HG03469 (cell line): ENCODE data around the gene DPT.
"Not testable (repeated sequence)": the region's sequence is repeated elsewhere in the genome, so short reads cannot be mapped to it uniquely, and the experiment has no call there.

Experiments
- ATAC-seq: cut with Tn5 transposase; IDR thresholded peaks from one replicate; pipeline ENCODE4 v1.9.1; 2021; ENCODE audit warnings: mild to moderate bottlenecking, moderate library complexity, moderate number of reproducible peaks; ENCODE audit not compliant: unreplicated experiment

The DPT gene

GRCh38 chr1:168728473-168729404, at the start of gene DPT:
DPT (minus strand) TSS chr1:168729206; CDS start chr1:168729174, 32 bp downstream.
- ATAC-seq, result no peak

- no peak for ATAC-seq
Measured at GRCh38 chr1:168775366-168775765, 46.4 kb upstream of the DPT start.

- no peak for ATAC-seq
Measured at GRCh38 chr1:168774241-168774640, 45.2 kb upstream of the DPT start.

GRCh38 chr1:168772428-168773060, 43.5 kb upstream of the DPT start:
- ATAC-seq, result no peak

GRCh38 chr1:168771104-168771630, 42.2 kb upstream of the DPT start:
- no peak for ATAC-seq

- not testable (repeated sequence) for ATAC-seq
Measured at GRCh38 chr1:168769893-168770292, 40.9 kb upstream of the DPT start.

GRCh38 chr1:168767894-168768584, 39.0 kb upstream of the DPT start:
- ATAC-seq, result no peak

GRCh38 chr1:168766568-168766967, 37.6 kb upstream of the DPT start:
- no peak for ATAC-seq

- no peak for ATAC-seq
Measured at GRCh38 chr1:168763031-168763430, 34.0 kb upstream of the DPT start.

- ATAC-seq, result no peak
Measured at GRCh38 chr1:168762473-168762872, 33.5 kb upstream of the DPT start.

GRCh38 chr1:168760781-168761180, 31.8 kb upstream of the DPT start:
- ATAC-seq, result no peak

- no peak for ATAC-seq
Measured at GRCh38 chr1:168760241-168760640, 31.2 kb upstream of the DPT start.

- ATAC-seq, result no peak
Measured at GRCh38 chr1:168759077-168759476, 30.1 kb upstream of the DPT start.

GRCh38 chr1:168758503-168758902, 29.5 kb upstream of the DPT start:
- ATAC-seq, result no peak

- no peak for ATAC-seq
Measured at GRCh38 chr1:168755800-168756418, 26.9 kb upstream of the DPT start.

GRCh38 chr1:168752171-168752832, 23.3 kb upstream of the DPT start:
- ATAC-seq, result no peak

- ATAC-seq, result no peak
Measured at GRCh38 chr1:168751195-168751650, 22.2 kb upstream of the DPT start.

- ATAC-seq, result no peak
Measured at GRCh38 chr1:168742994-168743650, 14.1 kb upstream of the DPT start.

- no peak for ATAC-seq
Measured at GRCh38 chr1:168742386-168742785, 13.4 kb upstream of the DPT start.

GRCh38 chr1:168739908-168740307, 10.9 kb upstream of the DPT start:
- no peak for ATAC-seq
